SH-SY5Y (cell line): ENCODE data around the gene USH2A.

Experiments
- GATA2 ChIP-seq: IDR thresholded peaks from 2 replicates; pipeline ENCODE4 v1.6.1; 2011; ENCODE audit warnings: mild to moderate bottlenecking, low read depth, low read length
- GATA3 ChIP-seq: IDR thresholded peaks from 2 replicates; pipeline ENCODE4 v1.6.1; 2011; ENCODE audit warnings: low read depth, mild to moderate bottlenecking, low read length, moderate library complexity

DNA sequence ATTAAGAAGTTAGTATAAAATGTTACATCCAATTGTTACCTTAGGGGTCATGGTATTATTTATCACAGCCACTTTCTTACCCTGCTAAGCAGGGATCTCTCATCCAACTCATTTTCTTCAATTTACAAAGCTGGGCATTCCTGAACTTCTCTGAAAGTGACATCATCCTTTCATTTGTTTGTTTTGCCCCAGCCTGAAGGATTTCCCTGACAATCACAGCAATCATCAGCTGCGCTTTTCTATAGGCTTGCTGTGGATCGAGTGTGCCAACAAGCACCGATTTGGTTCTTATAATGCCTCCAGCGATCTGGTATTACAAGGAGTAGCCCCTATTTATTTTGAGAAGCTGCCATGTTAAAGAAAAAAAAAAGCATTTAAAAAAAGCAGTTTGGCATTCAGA lies 240.2 kb downstream of the USH2A start:
- TF ChIP-seq GATA3, result no peak
- TF ChIP-seq GATA2, result no peak
